SU-DHL-6 (cell line): ENCODE results near the gene STOML1.

Experiments
- H2AFZ ChIP-seq: fragments of 200-600 bp; sonication (generic); 2 replicates; pipeline ENCODE4 v1.6.1; 2014; ENCODE audit warnings: low read depth, mild to moderate bottlenecking, moderate library complexity, mixed read lengths, antibody characterized with exemption, low read length; ENCODE audit not compliant: severe bottlenecking
- H3F3A ChIP-seq: fragments of 200-600 bp; shearing (Covaris generic); 2 replicates; pipeline ENCODE4 v1.6.0; 2016; ENCODE audit warnings: antibody characterized with exemption, mild to moderate bottlenecking; ENCODE audit not compliant: insufficient read depth
- H3K27ac ChIP-seq: fragments of 200-600 bp; sonication (generic); 2 replicates; pipeline ENCODE4 v1.5.1; 2016; ENCODE audit warnings: low read depth, mild to moderate bottlenecking, low read length, moderate library complexity, mixed read lengths
- H3K27me3 ChIP-seq: fragments of 200-600 bp; sonication (generic), shearing (Covaris generic); 2 replicates; pipeline ENCODE4 v1.6.0; 2014; ENCODE audit warnings: mild to moderate bottlenecking, low read length
- H3K36me3 ChIP-seq: fragments of 200-600 bp; sonication (generic); 2 replicates; pipeline ENCODE4 v1.6.1; 2014; ENCODE audit warnings: mild to moderate bottlenecking, low read length, mixed read lengths
- H3K4me2 ChIP-seq: fragments of 300-600, 200-600 bp; shearing (Covaris generic), sonication (generic); 2 replicates; pipeline ENCODE4 v1.6.0; 2014; ENCODE audit warnings: low read length, low read depth, mild to moderate bottlenecking; ENCODE audit not compliant: poor library complexity, severe bottlenecking
- H3K4me3 ChIP-seq: fragments of 200-600 bp; sonication (generic); 2 replicates; pipeline ENCODE4 v1.5.1; 2014; ENCODE audit warnings: antibody characterized with exemption, low read length, mild to moderate bottlenecking, mixed read lengths; ENCODE audit not compliant: insufficient read depth, poor library complexity, severe bottlenecking
- H3K79me2 ChIP-seq: fragments of 200-600 bp; sonication (generic); 2 replicates; pipeline ENCODE4 v1.6.1; 2014; ENCODE audit warnings: mild to moderate bottlenecking, low read length, moderate library complexity; ENCODE audit not compliant: insufficient read depth
- H3K9ac ChIP-seq: fragments of 200-600 bp; sonication (generic); 2 replicates; pipeline ENCODE4 v1.7.0; 2014; ENCODE audit warnings: mild to moderate bottlenecking, low read length
- H3K9me2 ChIP-seq: fragments of 200-600 bp; sonication (generic); replicated peaks from 2 replicates; pipeline ENCODE4 v1.6.1; 2014; ENCODE audit warnings: low read length; ENCODE audit not compliant: insufficient read depth
- H3K9me3 ChIP-seq: fragments of 200-600 bp; sonication (generic); 2 replicates; pipeline ENCODE4 v1.6.1; 2014; ENCODE audit warnings: low read length, mixed read lengths; ENCODE audit not compliant: insufficient read depth
- H4K20me1 ChIP-seq: fragments of 200-600 bp; sonication (generic); 2 replicates; pipeline ENCODE4 v1.6.1; 2014; ENCODE audit warnings: low read depth, mild to moderate bottlenecking, antibody characterized with exemption, low read length, moderate library complexity, mixed read lengths
- EZH2phosphoT487 ChIP-seq: fragments of 200-600 bp; sonication (generic), shearing (Covaris generic); conservative IDR thresholded peaks from 2 replicates; pipeline ENCODE4 v1.6.1; 2018; ENCODE audit warnings: mild to moderate bottlenecking, antibody characterized with exemption, low read length, moderate library complexity, mixed read lengths
- TF ChIP-seq, protein P1 (sequence below): fragments of 200-600 bp; sonication (generic); IDR thresholded peaks from one replicate; pipeline ENCODE4 v1.5.1; 2017; ENCODE audit warnings: antibody characterized with exemption, mild to moderate bottlenecking, low read length, moderate library complexity; ENCODE audit not compliant: insufficient read depth, poor library complexity, severe bottlenecking

The STOML1 gene

DNA sequence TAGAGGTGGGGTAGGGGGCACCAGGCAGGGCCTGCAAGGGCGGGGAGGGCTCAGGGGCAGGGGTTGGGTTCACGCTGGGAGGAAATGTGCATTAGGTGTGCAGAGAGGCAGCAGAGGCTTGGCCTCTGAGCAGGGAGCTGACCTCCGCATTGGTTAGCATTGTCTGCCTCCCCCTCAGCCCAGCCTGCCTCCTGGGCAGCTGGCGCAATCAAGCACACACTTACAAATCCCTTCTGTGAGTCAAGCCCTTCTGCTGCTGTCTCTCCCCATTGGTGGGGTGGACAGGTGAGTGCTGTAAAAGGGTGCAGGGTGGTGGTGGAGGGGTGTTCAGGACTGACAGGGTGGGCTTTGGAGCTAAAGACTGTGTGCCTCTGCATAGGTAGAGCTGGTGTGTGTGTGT, 56.5 kb downstream of the STOML1 start:
- Histone ChIP-seq H3K9ac (no peak overlapping the region), H4K20me1 (no peaks in the 10 kb centered on the region), H2AFZ (no peak overlapping the region), H3K9me3 (no peaks in the 10 kb centered on the region), H3K79me2 (no peaks in the 10 kb centered on the region), H3K27ac (no peak overlapping the region), H3K9me2 (no peaks in the 10 kb centered on the region), H3K36me3 (no peaks in the 10 kb centered on the region), H3K4me2 (no peak overlapping the region), H3F3A (no peaks in the 10 kb centered on the region), H3K27me3 (no peaks in the 10 kb centered on the region; the same call in 1 of the 2 replicates), H3K4me3 (no peak overlapping the region)
- no peak for TF ChIP-seq EZH2phosphoT487
- TF ChIP-seq, protein P1, sequence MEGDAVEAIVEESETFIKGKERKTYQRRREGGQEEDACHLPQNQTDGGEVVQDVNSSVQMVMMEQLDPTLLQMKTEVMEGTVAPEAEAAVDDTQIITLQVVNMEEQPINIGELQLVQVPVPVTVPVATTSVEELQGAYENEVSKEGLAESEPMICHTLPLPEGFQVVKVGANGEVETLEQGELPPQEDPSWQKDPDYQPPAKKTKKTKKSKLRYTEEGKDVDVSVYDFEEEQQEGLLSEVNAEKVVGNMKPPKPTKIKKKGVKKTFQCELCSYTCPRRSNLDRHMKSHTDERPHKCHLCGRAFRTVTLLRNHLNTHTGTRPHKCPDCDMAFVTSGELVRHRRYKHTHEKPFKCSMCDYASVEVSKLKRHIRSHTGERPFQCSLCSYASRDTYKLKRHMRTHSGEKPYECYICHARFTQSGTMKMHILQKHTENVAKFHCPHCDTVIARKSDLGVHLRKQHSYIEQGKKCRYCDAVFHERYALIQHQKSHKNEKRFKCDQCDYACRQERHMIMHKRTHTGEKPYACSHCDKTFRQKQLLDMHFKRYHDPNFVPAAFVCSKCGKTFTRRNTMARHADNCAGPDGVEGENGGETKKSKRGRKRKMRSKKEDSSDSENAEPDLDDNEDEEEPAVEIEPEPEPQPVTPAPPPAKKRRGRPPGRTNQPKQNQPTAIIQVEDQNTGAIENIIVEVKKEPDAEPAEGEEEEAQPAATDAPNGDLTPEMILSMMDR: no peak

- Histone ChIP-seq H3K27me3 (no peaks in the 10 kb centered on the region; the same call in 1 of the 2 replicates), H3K4me2 (no peak overlapping the region), H3K79me2 (no peaks in the 10 kb centered on the region), H3K9me3 (no peaks in the 10 kb centered on the region), H3K36me3 (no peaks in the 10 kb centered on the region), H3K9me2 (no peaks in the 10 kb centered on the region), H3F3A (no peaks in the 10 kb centered on the region), H3K9ac (no peak overlapping the region), H2AFZ (no peak overlapping the region), H3K27ac (no peak overlapping the region), H3K4me3 (no peak overlapping the region), H4K20me1 (no peaks in the 10 kb centered on the region)
- TF ChIP-seq EZH2phosphoT487: no peak
- TF ChIP-seq, protein P1: no peak
Measured at GRCh38 chr15:73934281-73934680, 57.8 kb downstream of the STOML1 start.

DNA sequence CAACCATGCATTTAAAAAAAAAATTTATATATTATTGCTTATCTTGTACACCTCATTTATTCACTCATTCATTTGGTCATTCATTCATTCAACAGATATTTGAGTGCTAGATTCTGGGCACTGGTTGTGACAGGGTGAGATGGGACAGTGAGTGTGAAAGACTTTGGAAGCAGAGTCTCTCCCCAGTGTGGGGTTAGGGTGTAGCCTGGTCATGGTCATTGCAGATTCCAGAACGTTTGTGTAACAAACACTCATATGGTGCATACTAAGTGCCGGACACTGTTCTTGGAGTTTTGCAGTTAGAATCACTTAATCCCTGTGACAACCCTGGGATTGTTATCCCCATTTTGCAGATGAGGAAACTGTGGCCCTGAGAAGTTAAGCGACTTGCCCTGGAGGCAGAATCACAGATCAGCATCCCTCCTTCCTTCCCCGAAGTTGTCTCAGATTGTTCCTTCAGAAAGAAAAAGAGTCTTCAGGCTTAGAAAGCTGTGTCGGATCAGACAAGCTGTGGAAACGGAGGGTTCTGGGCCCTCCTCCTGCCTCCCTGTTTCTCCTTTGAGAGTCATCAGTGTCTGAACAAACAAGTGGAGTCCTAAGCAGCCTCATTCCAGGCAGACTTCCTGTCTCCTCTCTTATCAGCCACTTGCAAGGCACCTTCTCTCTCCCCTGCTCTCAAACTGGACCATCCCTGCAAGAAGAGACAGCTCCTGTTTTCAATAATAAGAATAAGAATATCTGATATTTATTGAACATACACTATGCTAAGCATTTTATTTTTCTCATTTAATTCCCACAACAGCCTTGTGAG, 59.5 kb downstream of the STOML1 start:
- no peak overlapping the region for H3K4me2 ChIP-seq
- H2AFZ ChIP-seq: no peak overlapping the region
- H3K9me2 ChIP-seq: no peaks in the 10 kb centered on the region
- no peak overlapping the region for H3K9ac ChIP-seq
- no peak overlapping the region for H3K4me3 ChIP-seq
- TF ChIP-seq, protein P1: no peak
- no peaks in the 10 kb centered on the region for H3K9me3 ChIP-seq
- no peaks in the 10 kb centered on the region; the same call in 1 of the 2 replicates for H3K27me3 ChIP-seq
- no peak overlapping the region for H3K27ac ChIP-seq
- no peaks in the 10 kb centered on the region for H3F3A ChIP-seq
- no peaks in the 10 kb centered on the region for H3K79me2 ChIP-seq
- no peaks in the 10 kb centered on the region for H3K36me3 ChIP-seq
- H4K20me1 ChIP-seq: no peaks in the 10 kb centered on the region
